Gastrocnemius medialis (tissue), 4 donors: Measurements from ENCODE around the gene ADAP1.

ENCODE experiments used
- CTCF ChIP-seq, 5 experiments: fragments of 450-650 bp in 3 of 5; fragments of 200-600 bp in 2 of 5; sonication (generic) in 2 of 5; IDR thresholded peaks in 4 of 5; conservative IDR thresholded peaks in 1 of 5; 1 replicate in 4 of 5; 2 replicates in 1 of 5; pipeline ENCODE4 v1.5.1; 2016 to 2019; ENCODE audit warnings: antibody characterized with exemption in 5 of 5, mild to moderate bottlenecking in 3 of 5, moderate library complexity in 3 of 5
- POLR2A ChIP-seq, 2 donors: fragments of 450-650 bp; IDR thresholded peaks; one replicate each; pipeline ENCODE4 v1.6.1; 2017; ENCODE audit warnings: antibody characterized with exemption in 2 of 2, mild to moderate bottlenecking in 2 of 2, moderate library complexity in 2 of 2

GRCh38 chr7:885261-885892, 69.1 kb downstream of the ADAP1 start:
- TF ChIP-seq CTCF (IDR thresholded peaks at IDR 0.05 in 4 of 5, conservative IDR thresholded peaks at IDR 0.05 in 1 of 5) (no peak), POLR2A (IDR thresholded peaks at IDR 0.05) (no peak)
